PC-9 (cell line): ENCODE results near the gene SIX2. TPM values are rescaled to one million over a fixed set of nuclear protein-coding genes. Genes with fewer than 3 reads are reported as not detected.

Source experiments
- BruUV-seq: library from RNA; stranded (reverse); fragments of 400-500 nt; replicated peaks from 2 replicates; lab custom pipeline; 2021; lab: Mats Ljungman, UMichigan
- CTCF ChIA-PET: fragments of 300-600 bp; sonication (Branson Sonifier 250); formaldehyde crosslinking; loops from one replicate; lab custom pipeline; 2022; ENCODE audit warnings: antibody characterized with exemption; lab: Charles Lee
- POLR2A ChIA-PET: fragments of 300-600 bp; sonication (Branson Sonifier 250); formaldehyde crosslinking; loops from one replicate; lab custom pipeline; 2022; ENCODE audit warnings: antibody characterized with exemption; ENCODE audit not compliant: unreplicated experiment; lab: Charles Lee
- DNase-seq, 2 experiments: peaks; one replicate each; pipeline versions ENCODE4 v3.0.0 to v3.0.0-alpha.2; 2015 to 2022; ENCODE audit warnings: mixed read lengths in 1 of 2
- H2AFZ ChIP-seq: fragments of 200-600 bp; sonication (generic); 2 replicates; pipeline ENCODE4 v1.8.1; 2017; ENCODE audit warnings: antibody characterized with exemption
- H3F3A ChIP-seq: fragments of 200-600 bp; sonication (generic); 2 replicates; pipeline ENCODE4 v1.8.1; 2017; ENCODE audit warnings: antibody characterized with exemption, mild to moderate bottlenecking, low read depth; ENCODE audit not compliant: insufficient read depth
- H3K27ac ChIP-seq: fragments of 200-600 bp; sonication (generic); 2 replicates; pipeline ENCODE4 v1.6.1; 2016; ENCODE audit warnings: mixed run types
- H3K27me3 ChIP-seq: fragments of 200-600 bp; sonication (generic); 2 replicates; pipeline ENCODE4 v1.6.1; 2016; ENCODE audit warnings: low read depth, mixed run types; ENCODE audit not compliant: insufficient read depth
- H3K36me3 ChIP-seq: fragments of 200-600 bp; sonication (generic); 2 replicates; pipeline ENCODE4 v1.6.1; 2016; ENCODE audit warnings: low read depth, mixed run types
- H3K4me1 ChIP-seq: fragments of 200-600 bp; sonication (generic); replicated peaks from 2 replicates; pipeline ENCODE4 v1.6.1; 2016; ENCODE audit warnings: mixed run types; ENCODE audit not compliant: insufficient read depth
- H3K4me2 ChIP-seq: fragments of 200-600 bp; sonication (generic); 2 replicates; pipeline ENCODE4 v1.6.1; 2017; ENCODE audit warnings: mixed run types
- H3K4me3 ChIP-seq: fragments of 200-600 bp; sonication (generic); 2 replicates; pipeline ENCODE4 v1.6.1; 2016; ENCODE audit warnings: mixed run types
- H3K79me2 ChIP-seq: fragments of 200-600 bp; sonication (generic); 2 replicates; pipeline ENCODE4 v1.6.1; 2017; ENCODE audit warnings: low read depth, mixed run types
- H3K9me2 ChIP-seq: fragments of 200-600 bp; sonication (generic); 2 replicates; pipeline ENCODE4 v1.8.1; 2017; ENCODE audit warnings: mild to moderate bottlenecking; ENCODE audit not compliant: insufficient read depth
- H3K9me3 ChIP-seq: fragments of 200-600 bp; sonication (generic); 2 replicates; pipeline ENCODE4 v1.8.1; 2016; ENCODE audit warnings: low read depth; ENCODE audit not compliant: insufficient read depth
- H4K20me1 ChIP-seq: fragments of 200-600 bp; sonication (generic); 2 replicates; pipeline ENCODE4 v1.8.1; 2017; ENCODE audit not compliant: insufficient read depth
- CTCF ChIP-seq: fragments of 200-600 bp; sonication (generic); conservative IDR thresholded peaks from 2 replicates; pipeline ENCODE4 v1.6.1; 2017; ENCODE audit warnings: mixed run types, antibody characterized with exemption, mild to moderate bottlenecking, moderate library complexity
- EZH2 ChIP-seq: fragments of 200-600 bp; sonication (generic); IDR thresholded peaks from 2 replicates; pipeline ENCODE4 v1.8.0; 2017; ENCODE audit warnings: antibody characterized with exemption, low read depth
- intact Hi-C: fragments of 100-400 bp; cut with micrococcal nuclease; formaldehyde crosslinking; loops from one replicate; pipeline ENCODE4 v1.10.0; 2022; ENCODE audit not compliant: unreplicated experiment
- total RNA-seq: library from RNA; stranded (reverse); gene quantifications from 2 replicates; pipeline ENCODE4 v1.2.3, GENCODE V29; 2021

SIX2 gene
- total RNA-seq, 1 experiment from 2014 or later: 10.2 TPM

GRCh38 chr2:45006041-45006941, 3.0 kb downstream of the SIX2 start:
- Histone ChIP-seq H3K27me3 (no peaks in the 10 kb centered on the region), H3K4me2 (peak overlapping the region; percentile 89), H3F3A (no peaks in the 10 kb centered on the region), H3K9me2 (no peaks in the 10 kb centered on the region), H3K4me1 (peaks cover 23% of the 10 kb centered on the region), H3K79me2 (peaks cover 19% of the 10 kb centered on the region), H3K4me3 (no peak overlapping the region), H4K20me1 (no peaks in the 10 kb centered on the region), H3K27ac (no peak overlapping the region), H3K9me3 (no peaks in the 10 kb centered on the region), H3K36me3 (no peaks in the 10 kb centered on the region), H2AFZ (no peak overlapping the region)
- CTCF ChIA-PET: interaction anchor here (0.6 kb wide), 1 partner anchor 162 kb away, joined by 6 read pairs; no protein-coding TSS in a partner anchor
- POLR2A ChIA-PET: no interaction called here
- no TSS peak for BruUV-seq
- intact Hi-C loops: loop anchor here (5.0 kb wide), 1 partner anchor 271 kb away; no protein-coding TSS in a partner anchor
- no peak for TF ChIP-seq CTCF
- TF ChIP-seq EZH2: no peak
- no peak for DNase-seq

- Histone ChIP-seq H3K4me2 (no peak overlapping the region), H3K36me3 (no peaks in the 10 kb centered on the region)
- POLR2A ChIA-PET: no interaction called here
Observed at GRCh38 chr2:45005261-45006002, 3.8 kb downstream of the SIX2 start.

More at GRCh38 chr2:45005261-45006002, 3.8 kb downstream of the SIX2 start:
- Histone ChIP-seq H3F3A (no peaks in the 10 kb centered on the region), H4K20me1 (no peaks in the 10 kb centered on the region), H3K27ac (no peak overlapping the region), H3K79me2 (peaks cover 19% of the 10 kb centered on the region), H3K9me2 (no peaks in the 10 kb centered on the region), H2AFZ (no peak overlapping the region), H3K27me3 (no peaks in the 10 kb centered on the region), H3K4me1 (peaks cover 18% of the 10 kb centered on the region), H3K4me3 (no peak overlapping the region), H3K9me3 (no peaks in the 10 kb centered on the region)
- CTCF ChIA-PET: no interaction called here
- intact Hi-C loops: loop anchor here (5.0 kb wide), 1 partner anchor 272 kb away; no protein-coding TSS in a partner anchor
- TF ChIP-seq EZH2 (no peak), CTCF (no peak)
- no peak for DNase-seq
- BruUV-seq: no TSS peak
